BE2C (cell line): ENCODE results near the gene VAMP8.

Experiments used
- DNase-seq: peaks from one replicate; pipeline ENCODE4 v3.0.0-alpha.2; 2020
- H3K27me3 ChIP-seq: fragments of 250-450 bp; sonication (Bioruptor Pico); 2 replicates; pipeline ENCODE4 v1.5.1; 2020; ENCODE audit warnings: mild to moderate bottlenecking
- H3K36me3 ChIP-seq: fragments of 250-450 bp; sonication (Bioruptor Pico); 2 replicates; pipeline ENCODE4 v1.5.1; 2020; ENCODE audit warnings: mild to moderate bottlenecking
- H3K4me1 ChIP-seq: fragments of 250-450 bp; sonication (Bioruptor Pico); 2 replicates; pipeline ENCODE4 v1.5.1; 2020
- H3K4me3 ChIP-seq: 2 replicates; pipeline ENCODE4 v1.5.1; 2011; ENCODE audit warnings: low read depth, low read length
- H3K9me3 ChIP-seq: fragments of 250-450 bp; sonication (Bioruptor Pico); 2 replicates; pipeline ENCODE4 v1.5.1; 2020
- CTCF ChIP-seq: IDR thresholded peaks from 2 replicates; pipeline ENCODE4 v1.5.1; 2012; ENCODE audit warnings: mild to moderate bottlenecking, low read depth, low read length

Gene VAMP8

GRCh38 chr2:85595301-85596025, 18.1 kb downstream of the VAMP8 start, which contains the start of gene RNF181:
TSS of gene RNF181 (plus strand) at chr2:85595745. CDS start at chr2:85595764, 19 bp downstream.
- peak; percentile 89 for DNase-seq
- H3K9me3 ChIP-seq = no peaks in the 10 kb centered on the region
- no peaks in the 10 kb centered on the region for H3K36me3 ChIP-seq
- H3K4me1 ChIP-seq = no peaks in the 10 kb centered on the region
- TF ChIP-seq CTCF = no peak
- H3K27me3 ChIP-seq = no peaks in the 10 kb centered on the region
- H3K4me3 ChIP-seq = peak within 1 kb of the TSS; percentile 76

GRCh38 chr2:85596026-85596333, 18.6 kb downstream of the VAMP8 start:
- H3K4me3 ChIP-seq = peak overlapping the region; percentile 76
- DNase-seq = no peak
- H3K4me1 ChIP-seq = no peaks in the 10 kb centered on the region
- no peaks in the 10 kb centered on the region for H3K9me3 ChIP-seq
- no peaks in the 10 kb centered on the region for H3K27me3 ChIP-seq
- H3K36me3 ChIP-seq = no peaks in the 10 kb centered on the region
- TF ChIP-seq CTCF = no peak

GRCh38 chr2:85596486-85597143, 19.2 kb downstream of the VAMP8 start:
- no peaks in the 10 kb centered on the region for H3K9me3 ChIP-seq
- no peaks in the 10 kb centered on the region for H3K4me1 ChIP-seq
- H3K36me3 ChIP-seq = no peaks in the 10 kb centered on the region
- no peaks in the 10 kb centered on the region for H3K27me3 ChIP-seq
- no peak for TF ChIP-seq CTCF
- DNase-seq = no peak
- H3K4me3 ChIP-seq = peak overlapping the region; percentile 76

- no peak for TF ChIP-seq CTCF
- no peaks in the 10 kb centered on the region for H3K27me3 ChIP-seq
- no peak overlapping the region for H3K4me3 ChIP-seq
- no peaks in the 10 kb centered on the region for H3K9me3 ChIP-seq
- H3K4me1 ChIP-seq = no peaks in the 10 kb centered on the region
- no peaks in the 10 kb centered on the region for H3K36me3 ChIP-seq
- DNase-seq = no peak
These were observed 19.9 kb downstream of the VAMP8 start for GRCh38 chr2:85597241-85597640.

GRCh38 chr2:85598594-85599340, 21.4 kb downstream of the VAMP8 start:
- Histone ChIP-seq H3K4me3 (no peak overlapping the region), H3K36me3 (no peaks in the 10 kb centered on the region), H3K9me3 (no peaks in the 10 kb centered on the region), H3K4me1 (no peaks in the 10 kb centered on the region), H3K27me3 (no peaks in the 10 kb centered on the region)
- no peak for TF ChIP-seq CTCF
- no peak for DNase-seq
